T-cell (primary cell): ENCODE results near the gene NCAPH2. TPM values are rescaled to one million over a fixed set of nuclear protein-coding genes. Genes with fewer than 3 reads are reported as not detected.

Source experiments
- ATAC-seq, 4 experiments: fragments of 200-7000 bp in 3 of 4; fragments of 150-1000 bp in 1 of 4; cut with Tn5 transposase; replicated peaks in 1 of 4; 1 replicate in 3 of 4; 2 replicates in 1 of 4; pipeline ENCODE4 v1.10.0; 2021; ENCODE audit warnings: moderate library complexity in 3 of 4, mild to moderate bottlenecking in 2 of 4, moderate number of reproducible peaks in 1 of 4
- CTCF ChIA-PET, 2 donors: fragments of 300-600 bp; sonication (Branson Sonifier 250); formaldehyde crosslinking; loops; one replicate each; lab custom pipeline; 2022; ENCODE audit warnings: antibody characterized with exemption in 2 of 2; lab: Charles Lee
- POLR2A ChIA-PET, 2 donors: fragments of 300-600 bp; sonication (Branson Sonifier 250); formaldehyde crosslinking; loops; one replicate each; lab custom pipeline; 2022; ENCODE audit warnings: antibody characterized with exemption in 2 of 2; lab: Charles Lee
- DNase-seq, 35 experiments: peaks; one replicate each; pipeline versions ENCODE4 v3.0.0 to v3.0.0-alpha.2; 2013 to 2023
- H3K27ac ChIP-seq: one replicate; pipeline ENCODE4 v1.5.1; 2013; ENCODE audit warnings: low read length
- H3K27me3 ChIP-seq, 2 experiments: replicated peaks in 1 of 2; 1 replicate in 1 of 2; 2 replicates in 1 of 2; pipeline versions ENCODE4 v1.6.1 to v1.7.0; 2013; ENCODE audit warnings: low read length in 1 of 2, mixed read lengths in 1 of 2; ENCODE audit not compliant: control insufficient read depth in 2 of 2, insufficient read depth in 2 of 2; ENCODE audit errors: extremely low read depth in 1 of 2
- H3K36me3 ChIP-seq, 2 donors: 1 replicate in 1 of 2; 2 replicates in 1 of 2; pipeline versions ENCODE4 v1.6.1 to v1.7.0; 2013; ENCODE audit warnings: low read length in 1 of 2; ENCODE audit not compliant: control insufficient read depth in 2 of 2, insufficient read depth in 1 of 2; ENCODE audit errors: extremely low read depth in 1 of 2
- H3K4me1 ChIP-seq, 2 experiments: 1 replicate in 1 of 2; 2 replicates in 1 of 2; pipeline versions ENCODE4 v1.6.1 to v1.7.0; 2013; ENCODE audit warnings: low read length in 2 of 2, mixed read lengths in 1 of 2; ENCODE audit not compliant: insufficient read depth in 2 of 2, control insufficient read depth in 1 of 2; ENCODE audit errors: extremely low read depth in 1 of 2
- H3K4me3 ChIP-seq, 2 donors: 1 replicate in 1 of 2; 2 replicates in 1 of 2; pipeline versions ENCODE4 v1.5.1 to v1.7.0; 2013; ENCODE audit warnings: mild to moderate bottlenecking in 2 of 2, low read length in 1 of 2, moderate library complexity in 1 of 2; ENCODE audit not compliant: control insufficient read depth in 1 of 2; ENCODE audit errors: extremely low read depth in 1 of 2
- H3K9me3 ChIP-seq: 2 replicates; pipeline ENCODE4 v1.7.0; 2013
- H3K27ac Mint-ChIP-seq, 2 donors: one replicate each; pipeline ENCODE4 v1.8.0; 2020 to 2021; ENCODE audit warnings: mild to moderate bottlenecking in 2 of 2, mixed read lengths in 2 of 2
- H3K27me3 Mint-ChIP-seq, 2 donors: one replicate each; pipeline ENCODE4 v1.8.0; 2021 to 2022; ENCODE audit warnings: mixed read lengths in 2 of 2
- H3K36me3 Mint-ChIP-seq: one replicate; pipeline ENCODE4 v1.8.0; 2021; ENCODE audit warnings: mixed read lengths
- H3K4me1 Mint-ChIP-seq, 3 donors: one replicate each; pipeline ENCODE4 v1.8.0; 2020 to 2022; ENCODE audit warnings: mixed read lengths in 3 of 3, mild to moderate bottlenecking in 1 of 3
- H3K4me3 Mint-ChIP-seq, 3 donors: one replicate each; pipeline ENCODE4 v1.8.0; 2020 to 2022; ENCODE audit warnings: mild to moderate bottlenecking in 3 of 3, mixed read lengths in 3 of 3, moderate library complexity in 3 of 3
- H3K9me3 Mint-ChIP-seq, 3 donors: one replicate each; pipeline ENCODE4 v1.8.0; 2020 to 2022; ENCODE audit warnings: mixed read lengths in 3 of 3
- WGBS: methylation state at CpG from one replicate; pipeline ENCODE4 v1.1.5; 2013; ENCODE audit warnings: missing lambda C conversion rate; ENCODE audit not compliant: insufficient coverage; 5-methylcytosine and 5-hydroxymethylcytosine counted together
- total RNA-seq, 35 experiments: library from RNA in 6 of 35; stranded (reverse) in 6 of 35; fragments of 120-200 nt in 1 of 35; gene quantifications; one replicate each; pipeline versions ENCODE4 v1.2.1 to v1.2.4 and lab custom pipeline; 2013 to 2026

NCAPH2 gene
- total RNA-seq, 5 donors from 2014 or later (not counting 1 experiment from before 2014, with no cell fraction given) = 80.1 to 110 (median 94.6) TPM

DNA sequence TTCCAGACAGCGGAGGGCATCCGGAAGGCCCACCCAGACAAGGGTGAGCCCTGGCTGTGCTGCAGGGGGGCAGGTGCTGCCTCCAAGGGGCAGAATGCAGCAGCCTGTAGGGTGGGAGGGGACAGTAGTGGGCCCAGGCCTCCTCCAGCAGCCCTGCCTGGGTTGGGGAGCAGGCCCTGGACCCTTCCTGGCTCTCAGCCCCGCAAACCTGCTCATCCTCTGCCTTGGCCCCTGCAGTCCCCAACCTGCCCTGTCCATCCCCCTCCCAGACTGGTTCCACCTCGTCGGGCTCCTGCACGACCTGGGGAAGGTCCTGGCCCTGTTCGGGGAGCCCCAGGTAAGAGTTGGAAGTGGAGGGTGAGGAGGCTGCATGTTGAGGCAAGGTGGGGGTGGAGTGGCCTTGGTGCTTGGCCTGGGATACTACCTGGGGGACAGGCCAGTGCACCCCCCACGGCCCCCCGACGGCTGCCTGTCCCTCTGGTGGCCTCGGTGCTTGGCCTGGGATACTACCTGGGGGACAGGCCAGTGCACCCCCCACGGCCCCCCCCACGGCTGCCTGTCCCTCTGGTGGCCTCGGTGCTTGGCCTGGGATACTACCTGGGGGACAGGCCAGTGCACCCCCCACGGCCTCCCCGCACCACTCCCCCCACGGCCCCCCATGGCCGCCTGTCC, 19.9 kb upstream of the NCAPH2 start:
- Histone ChIP-seq H3K27me3 (peaks cover 0 to 44% of the 10 kb centered on the region in 2 experiments), H3K9me3 (no peaks in the 10 kb centered on the region), H3K4me3 (no peak overlapping the region), H3K4me1 (peaks cover 2 to 16% of the 10 kb centered on the region in 2 experiments), H3K36me3 (no peaks in the 10 kb centered on the region), H3K27ac (no peak overlapping the region)
- no peaks in the 10 kb centered on the region for H3K9me3 Mint-ChIP-seq
- ChIA-PET POLR2A (no interaction called here), CTCF (no interaction called here)
- H3K36me3 Mint-ChIP-seq = no peaks in the 10 kb centered on the region
- H3K4me3 Mint-ChIP-seq = no peak overlapping the region
- 79% methylated on average over 9 of the region's 18 CpGs for WGBS
- no peak overlapping the region for H3K27ac Mint-ChIP-seq
- no peaks in the 10 kb centered on the region for H3K27me3 Mint-ChIP-seq
- peaks cover 9% of the 10 kb centered on the region in 3 donors for H3K4me1 Mint-ChIP-seq
- ATAC-seq (no peak), DNase-seq (no peak)

DNA sequence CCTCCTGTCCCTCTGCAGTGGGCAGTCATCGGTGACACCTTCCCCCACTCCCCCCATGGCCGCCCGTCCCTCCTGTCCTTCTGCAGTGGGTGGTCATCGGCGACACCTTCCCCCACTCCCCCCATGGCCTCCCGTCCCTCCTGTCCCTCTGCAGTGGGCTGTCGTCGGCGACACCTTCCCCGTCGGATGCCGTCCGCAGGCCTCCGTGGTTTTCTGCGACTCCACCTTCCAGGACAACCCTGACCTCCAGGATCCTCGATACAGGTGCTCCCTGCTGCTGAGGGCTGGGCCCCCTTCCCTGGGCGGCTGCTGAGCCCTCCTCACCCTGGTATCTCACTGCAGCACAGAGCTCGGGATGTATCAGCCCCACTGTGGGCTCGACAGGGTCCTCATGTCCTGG, 19.1 kb upstream of the NCAPH2 start:
- peaks cover 2 to 12% of the 10 kb centered on the region in 2 experiments for H3K4me1 ChIP-seq
- Mint-ChIP-seq H3K27ac (no peak overlapping the region), H3K36me3 (no peaks in the 10 kb centered on the region), H3K4me3 (no peak overlapping the region), H3K4me1 (peaks cover 9% of the 10 kb centered on the region in 3 donors), H3K27me3 (no peaks in the 10 kb centered on the region), H3K9me3 (no peaks in the 10 kb centered on the region)
- no peak overlapping the region for H3K4me3 ChIP-seq
- DNase-seq = no peak
- H3K36me3 ChIP-seq = no peaks in the 10 kb centered on the region
- ChIA-PET POLR2A (no interaction called here), CTCF (interaction anchor here in 1 of 2 donors (1.0 kb wide), 1 partner anchor 9 kb away, joined by 5 read pairs; no protein-coding TSS in a partner anchor)
- no peak overlapping the region for H3K27ac ChIP-seq
- ATAC-seq = no peak
- H3K9me3 ChIP-seq = no peaks in the 10 kb centered on the region
- H3K27me3 ChIP-seq = peaks cover 0 to 39% of the 10 kb centered on the region in 2 experiments
- WGBS = 84% methylated on average over 6 of the region's 19 CpGs

- Mint-ChIP-seq H3K27ac (no peak overlapping the region), H3K36me3 (no peaks in the 10 kb centered on the region), H3K4me3 (no peak overlapping the region), H3K4me1 (peaks cover 9% of the 10 kb centered on the region in 3 donors), H3K9me3 (no peaks in the 10 kb centered on the region), H3K27me3 (no peaks in the 10 kb centered on the region)
- Histone ChIP-seq H3K4me3 (no peak overlapping the region), H3K36me3 (no peaks in the 10 kb centered on the region), H3K4me1 (peaks cover 2 to 12% of the 10 kb centered on the region in 2 experiments), H3K27me3 (peaks cover 0 to 34% of the 10 kb centered on the region in 2 experiments), H3K9me3 (no peaks in the 10 kb centered on the region), H3K27ac (no peak overlapping the region)
- ATAC-seq (no peak), DNase-seq (no peak)
- CTCF ChIA-PET = interaction anchor here in 1 of 2 donors (1.0 kb wide), 1 partner anchor 9 kb away, joined by 5 read pairs; no protein-coding TSS in a partner anchor
- WGBS = 87% methylated on average over 14 of the region's 31 CpGs
- POLR2A ChIA-PET = interaction anchor here in 1 of 2 donors (0.6 kb wide), 2 partner anchors 22 to 79 kb away, joined by 3 read pairs; no protein-coding TSS in a partner anchor
These were observed 18.4 kb upstream of the NCAPH2 start for GRCh38 chr22:50489363-50490243.

DNA sequence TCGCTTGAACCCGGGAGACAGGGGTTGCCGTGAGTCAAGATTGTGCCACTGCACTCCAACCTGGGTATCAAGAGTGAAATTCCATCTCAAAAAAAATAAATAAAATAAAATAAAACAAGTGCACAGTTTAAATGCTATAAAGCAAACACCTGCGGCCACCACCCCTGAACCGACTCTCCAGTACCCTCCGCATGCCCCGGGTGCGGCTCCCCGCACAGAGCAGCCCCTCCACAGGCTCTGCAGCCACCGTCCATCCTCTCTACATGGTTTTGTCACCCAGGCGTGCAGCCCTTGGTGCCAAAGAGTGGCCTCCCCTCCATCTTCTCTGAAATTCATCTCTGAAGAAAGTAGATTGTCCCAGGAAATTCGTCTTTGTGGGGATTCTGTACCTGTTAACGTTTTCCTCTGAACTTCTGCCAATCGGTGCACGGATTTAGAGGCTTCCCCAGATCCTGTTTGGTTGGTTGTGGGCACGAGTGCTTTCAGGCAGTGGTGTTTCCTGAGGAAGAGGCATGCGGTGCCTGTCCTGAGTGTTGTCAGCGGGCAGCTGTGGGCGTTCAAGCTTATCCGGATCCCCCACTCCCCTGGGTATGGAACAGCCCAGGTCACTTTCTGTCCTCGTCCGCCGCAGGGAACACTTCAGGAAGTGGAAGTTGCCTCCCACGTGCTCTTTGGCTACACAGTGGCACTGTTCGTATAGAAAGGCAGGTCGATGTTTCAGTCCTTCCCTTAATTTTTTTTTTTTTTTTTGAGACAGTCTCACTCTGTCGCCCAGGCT, 17.3 kb upstream of the NCAPH2 start:
- H3K9me3 Mint-ChIP-seq = no peaks in the 10 kb centered on the region
- no peaks in the 10 kb centered on the region for H3K36me3 ChIP-seq
- no peak overlapping the region for H3K4me3 ChIP-seq
- peak overlapping the region; percentile 21 to 57 (median 45) for H3K4me3 Mint-ChIP-seq
- peak overlapping the region in 1 of 2 donors; percentile 31 for H3K27ac Mint-ChIP-seq
- POLR2A ChIA-PET = interaction anchor here in 1 of 2 donors (0.6 kb wide), 2 partner anchors 23 to 78 kb away, joined by 3 read pairs; no protein-coding TSS in a partner anchor
- H3K4me1 ChIP-seq = peaks cover 2 to 12% of the 10 kb centered on the region in 2 experiments
- DNase-seq = no peak
- peaks cover 0 to 29% of the 10 kb centered on the region in 2 experiments for H3K27me3 ChIP-seq
- WGBS = 43% methylated on average over 20 of the region's 27 CpGs
- CTCF ChIA-PET = interaction anchor here in 1 of 2 donors (0.7 kb wide), 1 partner anchor 117 kb away, joined by 3 read pairs; no protein-coding TSS in a partner anchor
- H3K27ac ChIP-seq = no peak overlapping the region
- ATAC-seq = peak in 3 of 4 experiments; percentile 27 to 52 (median 42)
- H3K4me1 Mint-ChIP-seq = peaks cover 6 to 9% (median 9%) of the 10 kb centered on the region in 3 donors
- H3K27me3 Mint-ChIP-seq = no peaks in the 10 kb centered on the region
- H3K9me3 ChIP-seq = no peaks in the 10 kb centered on the region
- H3K36me3 Mint-ChIP-seq = no peaks in the 10 kb centered on the region

GRCh38 chr22:50497093-50497492, 10.9 kb upstream of the NCAPH2 start:
- no peak overlapping the region for H3K27ac Mint-ChIP-seq
- Histone ChIP-seq H3K4me1 (peaks cover 0 to 9% of the 10 kb centered on the region in 2 experiments), H3K27ac (no peak overlapping the region), H3K36me3 (no peaks in the 10 kb centered on the region), H3K4me3 (no peak overlapping the region), H3K27me3 (no peaks in the 10 kb centered on the region), H3K9me3 (no peaks in the 10 kb centered on the region)
- no peaks in the 10 kb centered on the region for H3K9me3 Mint-ChIP-seq
- no peaks in the 10 kb centered on the region for H3K36me3 Mint-ChIP-seq
- no peak overlapping the region for H3K4me3 Mint-ChIP-seq
- ChIA-PET POLR2A (no interaction called here), CTCF (interaction anchor here in 1 of 2 donors (0.7 to 1.8 kb wide), 6 partner anchors 29 to 150 kb away, joined by 3 to 15 read pairs (median 4); partner anchors contain the start of gene SCO2)
- no peak for ATAC-seq
- peaks cover 2 to 5% (median 2%) of the 10 kb centered on the region in 3 donors for H3K4me1 Mint-ChIP-seq
- DNase-seq = no peak
- no peaks in the 10 kb centered on the region for H3K27me3 Mint-ChIP-seq
- 60% methylated on average over 3 of the region's 6 CpGs for whole genome bisulfite sequencing
